Astrocyte of the cerebellum (primary cell): Measurements from ENCODE around the gene TBCA.
"Not testable (repeated sequence)": the region's sequence is repeated elsewhere in the genome, so short reads cannot be mapped to it uniquely, and the experiment has no call there.

Experiments used
- DNase-seq: peaks from one replicate; pipeline ENCODE4 v3.0.0-alpha.2; 2011; ENCODE audit warnings: low read depth
- H3K4me3 ChIP-seq: 2 replicates; pipeline ENCODE4 v1.5.1; 2011; ENCODE audit warnings: mild to moderate bottlenecking, low read depth, low read length, moderate library complexity
- CTCF ChIP-seq: IDR thresholded peaks from 2 replicates; pipeline ENCODE4 v1.5.1; 2012; ENCODE audit warnings: low read length, low read depth, moderate library complexity, mild to moderate bottlenecking; ENCODE audit errors: missing control alignments
- in situ Hi-C: cut with HindIII; loops from 2 replicates; pipeline ENCODE4 v1.10.0; 2017; ENCODE audit warnings: low sequenced_read_pairs

TBCA gene

GRCh38 chr5:77719666-77720363 is 56.3 kb downstream of the TBCA start:
- DNase-seq = no peak
- in situ Hi-C loops = no loop called here
- no peak overlapping the region for H3K4me3 ChIP-seq
- TF ChIP-seq CTCF = no peak

GRCh38 chr5:77718934-77719610 is 57.1 kb downstream of the TBCA start:
- in situ Hi-C loops = no loop called here
- H3K4me3 ChIP-seq = no peak overlapping the region
- no peak for TF ChIP-seq CTCF
- DNase-seq = no peak

GRCh38 chr5:77709993-77710685 is 66.0 kb downstream of the TBCA start:
- no peak for TF ChIP-seq CTCF
- DNase-seq = no peak
- H3K4me3 ChIP-seq = no peak overlapping the region
- in situ Hi-C loops = no loop called here

GRCh38 chr5:77709340-77709739 is 66.8 kb downstream of the TBCA start:
- no peak for TF ChIP-seq CTCF
- in situ Hi-C loops = no loop called here
- DNase-seq = no peak
- H3K4me3 ChIP-seq = no peak overlapping the region

GRCh38 chr5:77707791-77708190 is 68.3 kb downstream of the TBCA start:
- DNase-seq = no peak
- no peak overlapping the region for H3K4me3 ChIP-seq
- TF ChIP-seq CTCF = no peak

GRCh38 chr5:77699569-77699968 is 76.6 kb downstream of the TBCA start:
- DNase-seq, in situ Hi-C loops, H3K4me3 ChIP-seq: not testable (repeated sequence)

More at GRCh38 chr5:77707791-77708190, 68.3 kb downstream of the TBCA start:
- in situ Hi-C loops = no loop called here

- in situ Hi-C loops = no loop called here
- H3K4me3 ChIP-seq = no peak overlapping the region
- no peak for DNase-seq
- TF ChIP-seq CTCF = no peak
These were observed 77.2 kb downstream of the TBCA start for GRCh38 chr5:77698920-77699319.
